Trophoblast cell (in vitro differentiated cells and primary cell): ENCODE data around the gene RNF123.
"Not testable (repeated sequence)": the region's sequence is repeated elsewhere in the genome, so short reads cannot be mapped to it uniquely, and the experiment has no call there.

Source experiments
- DNase-seq, 2 donors: peaks; one replicate each; pipeline ENCODE4 v3.0.0-alpha.2; 2016
- H2AFZ ChIP-seq: 2 replicates; pipeline ENCODE4 v1.6.1; 2013; ENCODE audit warnings: low read length, moderate library complexity, mild to moderate bottlenecking; ENCODE audit not compliant: insufficient read depth, poor library complexity
- H2AK5ac ChIP-seq: 2 replicates; pipeline ENCODE4 v1.6.1; 2013; ENCODE audit warnings: mild to moderate bottlenecking, low read length
- H2BK120ac ChIP-seq: 2 replicates; pipeline ENCODE4 v1.6.1; 2013; ENCODE audit warnings: low read length, mild to moderate bottlenecking, moderate library complexity; ENCODE audit not compliant: insufficient read depth, poor library complexity
- H2BK12ac ChIP-seq: 2 replicates; pipeline ENCODE4 v1.6.1; 2013; ENCODE audit warnings: mild to moderate bottlenecking, low read length, moderate library complexity
- H2BK5ac ChIP-seq: 2 replicates; pipeline ENCODE4 v1.6.1; 2013; ENCODE audit warnings: low read length, low read depth, moderate library complexity, mild to moderate bottlenecking; ENCODE audit not compliant: poor library complexity
- H3K14ac ChIP-seq: 2 replicates; pipeline ENCODE4 v1.6.1; 2013; ENCODE audit warnings: mild to moderate bottlenecking, low read length
- H3K18ac ChIP-seq: 2 replicates; pipeline ENCODE4 v1.6.1; 2013; ENCODE audit warnings: mild to moderate bottlenecking, low read length
- H3K23ac ChIP-seq: 2 replicates; pipeline ENCODE4 v1.6.1; 2013; ENCODE audit warnings: low read length
- H3K27ac ChIP-seq: 2 replicates; pipeline ENCODE4 v1.5.1; 2013; ENCODE audit warnings: low read depth, mild to moderate bottlenecking, inconsistent platforms, low read length, moderate library complexity
- H3K27me3 ChIP-seq: 2 replicates; pipeline ENCODE4 v1.6.1; 2013; ENCODE audit warnings: inconsistent platforms, mild to moderate bottlenecking, low read length, moderate library complexity; ENCODE audit not compliant: insufficient read depth
- H3K36me3 ChIP-seq, 2 experiments: 1 replicate in 1 of 2; 2 replicates in 1 of 2; pipeline ENCODE4 v1.6.1; 2013; ENCODE audit warnings: low read length in 2 of 2, mild to moderate bottlenecking in 2 of 2, moderate library complexity in 1 of 2; ENCODE audit not compliant: insufficient read depth in 2 of 2, control insufficient read depth in 1 of 2
- H3K4ac ChIP-seq: 2 replicates; pipeline ENCODE4 v1.6.1; 2013; ENCODE audit warnings: low read depth, mild to moderate bottlenecking, low read length, moderate library complexity
- H3K4me1 ChIP-seq, 2 experiments: 1 replicate in 1 of 2; 2 replicates in 1 of 2; pipeline ENCODE4 v1.6.1; 2013; ENCODE audit warnings: low read length in 2 of 2, mild to moderate bottlenecking in 2 of 2, moderate library complexity in 1 of 2; ENCODE audit not compliant: insufficient read depth in 2 of 2, control insufficient read depth in 1 of 2
- H3K4me2 ChIP-seq: 2 replicates; pipeline ENCODE4 v1.6.1; 2013; ENCODE audit warnings: inconsistent platforms, mild to moderate bottlenecking, low read length, moderate library complexity
- H3K4me3 ChIP-seq: 2 replicates; pipeline ENCODE4 v1.5.1; 2013; ENCODE audit warnings: mild to moderate bottlenecking, low read depth, low read length, inconsistent platforms
- H3K79me1 ChIP-seq: one replicate; pipeline ENCODE4 v1.6.1; 2013; ENCODE audit warnings: low read length
- H3K79me2 ChIP-seq: 2 replicates; pipeline ENCODE4 v1.6.1; 2013; ENCODE audit warnings: low read length, mild to moderate bottlenecking; ENCODE audit not compliant: control insufficient read depth, insufficient read depth, poor library complexity
- H3K9ac ChIP-seq: 2 replicates; pipeline ENCODE4 v1.6.1; 2013; ENCODE audit warnings: mild to moderate bottlenecking, low read length
- H3K9me3 ChIP-seq: 2 replicates; pipeline ENCODE4 v1.6.1; 2013; ENCODE audit warnings: low read depth, mild to moderate bottlenecking, control low read depth, inconsistent platforms, low read length; ENCODE audit not compliant: insufficient read depth
- H4K12ac ChIP-seq: 2 replicates; pipeline ENCODE4 v1.6.1; 2013; ENCODE audit warnings: low read depth, mild to moderate bottlenecking, low read length, moderate library complexity
- H4K8ac ChIP-seq: 2 replicates; pipeline ENCODE4 v1.6.1; 2013; ENCODE audit warnings: low read depth, mild to moderate bottlenecking, low read length, moderate library complexity
- H4K91ac ChIP-seq: one replicate; pipeline ENCODE4 v1.6.1; 2013; ENCODE audit warnings: low read depth, mild to moderate bottlenecking, low read length, moderate library complexity
- WGBS: extraction: QIAGEN DNeasy Blood & Tissue Kit; methylation state at CpG from one replicate; pipeline ENCODE4 v1.1.7; 2013; ENCODE audit warnings: missing lambda C conversion rate; ENCODE audit not compliant: insufficient read length, insufficient coverage; ENCODE audit errors: extremely low coverage; 5-methylcytosine and 5-hydroxymethylcytosine counted together

RNF123 gene

DNA sequence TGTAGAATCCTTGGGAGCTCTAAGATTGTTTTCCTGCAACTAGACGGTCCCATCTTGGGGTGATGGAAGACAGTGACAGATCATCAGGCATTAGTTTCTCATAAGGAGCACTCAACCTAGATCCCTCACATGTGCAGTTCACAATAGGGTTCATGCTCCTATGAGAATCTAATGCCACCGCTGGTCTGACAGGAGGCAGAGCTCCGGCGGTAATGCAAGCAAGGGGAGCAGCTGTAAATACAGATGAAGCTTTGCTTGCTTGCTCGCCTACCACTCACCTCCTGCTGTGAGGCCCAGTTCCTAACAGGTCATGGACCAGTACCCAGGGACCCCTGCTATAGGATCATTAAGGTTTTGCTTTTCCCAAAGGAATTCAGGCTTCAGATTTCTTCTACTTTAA lies 59.5 kb downstream of the RNF123 start:
- H2BK12ac ChIP-seq, H2AFZ ChIP-seq, H3K79me1 ChIP-seq, H3K23ac ChIP-seq, H3K79me2 ChIP-seq, H4K8ac ChIP-seq, H2BK5ac ChIP-seq, H4K91ac ChIP-seq, H3K9me3 ChIP-seq, DNase-seq, H2BK120ac ChIP-seq, H3K4me1 ChIP-seq, H4K12ac ChIP-seq, H3K4me3 ChIP-seq, H2AK5ac ChIP-seq, H3K9ac ChIP-seq, H3K4me2 ChIP-seq, H3K27ac ChIP-seq, H3K27me3 ChIP-seq, H3K14ac ChIP-seq: not testable (repeated sequence)
- WGBS, result no CpG with 5 or more reads among the region's 5 CpGs
- H3K4ac ChIP-seq, result peak overlapping the region; percentile 36
- H3K36me3 ChIP-seq, result peaks cover 7 to 11% of the 10 kb centered on the region in 2 experiments
- peak overlapping the region; percentile 59 for H3K18ac ChIP-seq

DNA sequence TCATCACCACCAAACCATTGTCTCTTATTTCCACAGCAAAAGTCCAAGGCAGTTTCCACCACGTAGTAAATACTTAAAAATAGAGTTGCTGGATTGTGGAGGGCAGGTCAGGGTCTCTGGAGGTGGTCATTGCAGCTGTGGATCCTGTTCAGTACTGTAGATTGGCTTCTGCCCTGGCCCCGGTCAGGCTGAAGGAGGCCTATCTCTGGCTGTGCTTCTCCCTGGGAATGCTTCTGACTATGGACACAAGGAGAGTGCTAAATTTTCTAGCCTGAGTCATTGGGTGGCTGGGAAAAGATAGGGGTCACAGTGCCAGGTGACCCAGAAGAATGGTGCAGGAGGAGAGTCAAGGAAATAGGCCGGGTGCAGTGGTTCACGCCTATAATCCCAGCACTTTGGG lies 60.7 kb downstream of the RNF123 start:
- peak; percentile 44 to 63 for DNase-seq
- H3K18ac ChIP-seq, result no peak overlapping the region
- H3K4me1 ChIP-seq, result peaks cover 3% of the 10 kb centered on the region in 2 experiments
- H3K9ac ChIP-seq, result no peak overlapping the region
- H2BK5ac ChIP-seq, result no peak overlapping the region
- no peaks in the 10 kb centered on the region for H3K27me3 ChIP-seq
- no peak overlapping the region for H3K27ac ChIP-seq
- no peak overlapping the region for H2BK120ac ChIP-seq
- WGBS, result no CpG with 5 or more reads among the region's 4 CpGs
- no peak overlapping the region for H3K23ac ChIP-seq
- no peak overlapping the region for H2BK12ac ChIP-seq
- H3K79me2 ChIP-seq, result no peaks in the 10 kb centered on the region
- no peak overlapping the region for H3K4me2 ChIP-seq
- no peak overlapping the region for H2AK5ac ChIP-seq
- no peak overlapping the region for H3K4me3 ChIP-seq
- no peaks in the 10 kb centered on the region for H3K79me1 ChIP-seq
- H3K4ac ChIP-seq, result no peak overlapping the region
- H4K12ac ChIP-seq, result no peak overlapping the region
- no peak overlapping the region for H3K14ac ChIP-seq
- H4K91ac ChIP-seq, result no peak overlapping the region
- H4K8ac ChIP-seq, result no peak overlapping the region
- H3K36me3 ChIP-seq, result peaks cover 7 to 11% of the 10 kb centered on the region in 2 experiments
- no peaks in the 10 kb centered on the region for H3K9me3 ChIP-seq
- no peak overlapping the region for H2AFZ ChIP-seq

DNA sequence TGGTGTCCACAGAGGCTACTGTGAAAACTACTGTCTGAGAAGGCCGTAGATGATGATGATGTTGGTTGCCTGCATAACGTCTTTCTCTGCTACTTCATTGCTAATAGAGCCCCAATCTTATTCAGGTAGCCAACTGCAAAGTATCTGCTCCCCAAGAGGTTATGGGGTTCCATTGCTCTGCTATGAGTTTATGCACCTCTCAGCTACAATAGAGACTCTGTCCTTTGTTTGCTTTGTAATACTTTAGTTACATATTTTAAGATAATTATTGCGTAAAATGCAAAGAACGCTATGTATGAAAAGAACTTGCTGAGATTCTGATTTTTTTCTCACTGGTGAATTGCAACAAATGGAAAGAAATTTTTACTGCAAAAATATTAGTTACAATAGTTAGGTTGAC lies 62.1 kb downstream of the RNF123 start:
- H3K4me1 ChIP-seq, result peaks cover 3% of the 10 kb centered on the region in 2 experiments
- no peak overlapping the region for H2AK5ac ChIP-seq
- H4K8ac ChIP-seq, result no peak overlapping the region
- H2AFZ ChIP-seq, result no peak overlapping the region
- H4K12ac ChIP-seq, result no peak overlapping the region
- H3K36me3 ChIP-seq, result peaks cover 7 to 9% of the 10 kb centered on the region in 2 experiments
- H4K91ac ChIP-seq, result no peak overlapping the region
- no peak overlapping the region for H3K4ac ChIP-seq
- no peaks in the 10 kb centered on the region for H3K9me3 ChIP-seq
- H3K9ac ChIP-seq, result no peak overlapping the region
- peak; percentile 11 to 83 for DNase-seq
- no peak overlapping the region for H3K4me2 ChIP-seq
- WGBS, result no CpG with 5 or more reads among the region's 4 CpGs
- H3K79me2 ChIP-seq, result no peaks in the 10 kb centered on the region
- H3K27ac ChIP-seq, result no peak overlapping the region
- H3K14ac ChIP-seq, result no peak overlapping the region
- no peaks in the 10 kb centered on the region for H3K27me3 ChIP-seq
- no peak overlapping the region for H2BK5ac ChIP-seq
- no peak overlapping the region for H3K23ac ChIP-seq
- no peaks in the 10 kb centered on the region for H3K79me1 ChIP-seq
- no peak overlapping the region for H3K18ac ChIP-seq
- no peak overlapping the region for H3K4me3 ChIP-seq
- H2BK120ac ChIP-seq, result no peak overlapping the region
- no peak overlapping the region for H2BK12ac ChIP-seq

DNA sequence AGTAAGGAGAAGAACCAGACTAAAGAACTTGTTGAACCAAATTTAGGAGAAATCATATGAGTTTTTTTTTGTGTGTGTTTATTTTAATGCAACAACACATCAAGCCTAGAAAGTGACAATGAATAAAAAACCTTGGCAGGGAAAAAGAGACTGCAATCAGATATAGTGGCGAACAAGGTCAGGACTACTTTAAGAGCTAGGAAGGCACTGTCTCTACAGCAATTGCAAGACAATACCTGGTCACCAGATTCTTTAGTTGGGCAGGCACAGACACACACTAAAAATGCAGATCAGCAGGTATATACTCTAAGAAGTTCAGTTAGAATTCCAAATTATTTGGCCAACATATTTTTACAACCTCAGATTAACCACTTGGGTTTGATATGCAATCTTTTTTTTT lies 65.2 kb downstream of the RNF123 start:
- no peak overlapping the region for H4K12ac ChIP-seq
- WGBS, result no CpG with 5 or more reads among the region's 1 CpG

More for the DNA sequence above, 65.2 kb downstream of the RNF123 start:
- H3K23ac ChIP-seq, result no peak overlapping the region
- H3K4me1 ChIP-seq, result no peaks in the 10 kb centered on the region
- H3K79me2 ChIP-seq, result no peaks in the 10 kb centered on the region
- H2BK5ac ChIP-seq, result no peak overlapping the region
- H3K18ac ChIP-seq, result no peak overlapping the region
- no peak overlapping the region for H3K4me3 ChIP-seq
- no peak overlapping the region for H4K91ac ChIP-seq
- H3K14ac ChIP-seq, result no peak overlapping the region
- peak in 1 of 2 donors; percentile 35 for DNase-seq
- H4K8ac ChIP-seq, result no peak overlapping the region
- H2BK120ac ChIP-seq, result no peak overlapping the region
- H3K79me1 ChIP-seq, result no peaks in the 10 kb centered on the region
- no peaks in the 10 kb centered on the region for H3K27me3 ChIP-seq
- no peak overlapping the region for H3K4ac ChIP-seq
- no peak overlapping the region for H3K4me2 ChIP-seq
- no peak overlapping the region for H2BK12ac ChIP-seq
- H3K9ac ChIP-seq, result no peak overlapping the region
- H3K36me3 ChIP-seq, result no peaks in the 10 kb centered on the region
- no peak overlapping the region for H3K27ac ChIP-seq
- H2AFZ ChIP-seq, result no peak overlapping the region
- H2AK5ac ChIP-seq, result no peak overlapping the region
- no peaks in the 10 kb centered on the region for H3K9me3 ChIP-seq
